CD14-positive monocyte (primary cell): ENCODE data around the gene TMEM87A. TPM values are rescaled to one million over a fixed set of nuclear protein-coding genes. Genes with fewer than 3 reads are reported as not detected.

ENCODE experiments used
- DNase-seq, 3 donors: peaks; one replicate each; pipeline ENCODE4 v3.0.0-alpha.2; 2011 to 2022
- H2AFZ ChIP-seq: 2 replicates; pipeline ENCODE4 v1.6.0; 2012; ENCODE audit warnings: mild to moderate bottlenecking, low read depth, low read length, inconsistent platforms; ENCODE audit not compliant: insufficient read depth, poor library complexity, severe bottlenecking
- H3K27ac ChIP-seq, 2 donors: 1 replicate in 1 of 2; 2 replicates in 1 of 2; pipeline ENCODE4 v1.5.1; 2012 to 2013; ENCODE audit warnings: low read length in 2 of 2, control low read depth in 1 of 2, inconsistent platforms in 1 of 2, low read depth in 1 of 2, mild to moderate bottlenecking in 1 of 2
- H3K27me3 ChIP-seq, 2 donors: one replicate each; pipeline versions ENCODE4 v1.6.0 to v1.6.1; 2011 to 2013; ENCODE audit warnings: low read length in 2 of 2; ENCODE audit not compliant: control insufficient read depth in 2 of 2, insufficient read depth in 2 of 2
- H3K36me3 ChIP-seq, 2 donors: replicated peaks in 1 of 2; 1 replicate in 1 of 2; 2 replicates in 1 of 2; pipeline versions ENCODE4 v1.5.1 to v1.6.1; 2012 to 2013; ENCODE audit warnings: low read length in 2 of 2, control low read depth in 1 of 2, inconsistent platforms in 1 of 2, mild to moderate bottlenecking in 1 of 2; ENCODE audit not compliant: insufficient read depth in 2 of 2, control insufficient read depth in 1 of 2
- H3K4me1 ChIP-seq, 2 donors: 1 replicate in 1 of 2; 2 replicates in 1 of 2; pipeline versions ENCODE4 v1.5.1 to v1.6.1; 2012 to 2013; ENCODE audit warnings: low read length in 2 of 2, control low read depth in 1 of 2, inconsistent platforms in 1 of 2, mild to moderate bottlenecking in 1 of 2, moderate library complexity in 1 of 2; ENCODE audit not compliant: insufficient read depth in 2 of 2, control insufficient read depth in 1 of 2
- H3K4me2 ChIP-seq: replicated peaks from 2 replicates; pipeline ENCODE3; 2012; ENCODE audit warnings: low read length, moderate library complexity, mild to moderate bottlenecking; ENCODE audit not compliant: poor library complexity, severe bottlenecking; ENCODE audit errors: extremely low read depth
- H3K4me3 ChIP-seq, 3 experiments: fragments of 200-600 bp in 1 of 3; sonication (generic) in 1 of 3; replicated peaks in 1 of 3; 1 replicate in 2 of 3; 2 replicates in 1 of 3; pipeline ENCODE4 v1.5.1; 2011 to 2013; ENCODE audit warnings: low read length in 3 of 3, mild to moderate bottlenecking in 3 of 3, control low read depth in 2 of 3, low read depth in 2 of 3, inconsistent platforms in 1 of 3, moderate library complexity in 1 of 3
- H3K79me2 ChIP-seq: 2 replicates; pipeline ENCODE4 v1.6.0; 2012; ENCODE audit warnings: mild to moderate bottlenecking, control low read depth, inconsistent platforms, low read length, moderate library complexity; ENCODE audit not compliant: insufficient read depth
- H3K9ac ChIP-seq: 2 replicates; pipeline ENCODE4 v1.6.0; 2017; ENCODE audit warnings: low read length, mild to moderate bottlenecking; ENCODE audit not compliant: insufficient read depth, poor library complexity, severe bottlenecking
- H3K9me3 ChIP-seq, 2 donors: replicated peaks in 1 of 2; 1 replicate in 1 of 2; 2 replicates in 1 of 2; pipeline versions ENCODE4 v1.5.1 to v1.6.1; 2012 to 2013; ENCODE audit warnings: low read length in 2 of 2, control low read depth in 1 of 2; ENCODE audit not compliant: control insufficient read depth in 1 of 2, insufficient read depth in 1 of 2
- H4K20me1 ChIP-seq: 2 replicates; pipeline ENCODE4 v1.6.0; 2012; ENCODE audit warnings: mild to moderate bottlenecking, low read length, control low read depth, moderate library complexity; ENCODE audit not compliant: insufficient read depth
- H3K27ac Mint-ChIP-seq, 7 donors: one replicate each; pipeline ENCODE4 v1.8.0; 2020; ENCODE audit warnings: mild to moderate bottlenecking in 7 of 7, mixed read lengths in 7 of 7, moderate library complexity in 6 of 7, inconsistent platforms in 2 of 7
- H3K27me3 Mint-ChIP-seq, 3 donors: one replicate each; pipeline ENCODE4 v1.8.0; 2021 to 2022; ENCODE audit warnings: low read depth in 3 of 3, mild to moderate bottlenecking in 3 of 3, mixed read lengths in 3 of 3, moderate library complexity in 3 of 3, inconsistent platforms in 1 of 3
- H3K36me3 Mint-ChIP-seq, 2 donors: one replicate each; pipeline ENCODE4 v1.8.0; 2020; ENCODE audit warnings: mixed read lengths in 2 of 2, inconsistent platforms in 1 of 2, mild to moderate bottlenecking in 1 of 2
- H3K4me1 Mint-ChIP-seq: one replicate; pipeline ENCODE4 v1.8.0; 2020; ENCODE audit warnings: mild to moderate bottlenecking, mixed read lengths
- H3K4me3 Mint-ChIP-seq, 2 donors: one replicate each; pipeline ENCODE4 v1.8.0; 2020; ENCODE audit warnings: mild to moderate bottlenecking in 2 of 2, mixed read lengths in 2 of 2, moderate library complexity in 1 of 2
- H3K9me3 Mint-ChIP-seq, 7 donors: one replicate each; pipeline ENCODE4 v1.8.0; 2020 to 2022; ENCODE audit warnings: mixed read lengths in 7 of 7, mild to moderate bottlenecking in 6 of 7, moderate library complexity in 6 of 7, inconsistent platforms in 2 of 7
- CTCF ChIP-seq: fragments of 200-600 bp; IDR thresholded peaks from one replicate; pipeline ENCODE4 v1.8.0; 2022; ENCODE audit warnings: antibody characterized with exemption, mild to moderate bottlenecking
- WGBS: methylation state at CpG from one replicate; pipeline ENCODE4 v1.1.5; 2013; ENCODE audit warnings: missing lambda C conversion rate; ENCODE audit not compliant: insufficient coverage; 5-methylcytosine and 5-hydroxymethylcytosine counted together
- intact Hi-C, 2 donors: fragments of 100-400 bp; cut with micrococcal nuclease; formaldehyde crosslinking; loops; one replicate each; pipeline versions ENCODE4 v1.15.0 to v1.15.1; 2023
- polyA plus RNA-seq, 3 donors: library from polyadenylated mRNA; depleted of rRNA in 1 of 3; unstranded in 2 of 3; stranded (reverse) in 1 of 3; fragments of 300-500 nt in 2 of 3; fragments of >200 nt in 1 of 3; fragmentation: Illumina TruSeq in 2 of 3; gene quantifications; 1 replicate in 2 of 3; 2 replicates in 1 of 3; pipeline ENCODE4 v1.2.3, GENCODE V29; 2012 to 2021

The TMEM87A gene
- polyA plus RNA-seq, 3 donors = 24.4 to 49.4 (median 39.3) TPM

GRCh38 chr15:42214600-42214999, 58.6 kb downstream of the TMEM87A start:
- H3K36me3 ChIP-seq = peaks cover 74 to 100% of the 10 kb centered on the region in 2 donors
- H3K4me1 Mint-ChIP-seq = peaks cover 7% of the 10 kb centered on the region
- no peak overlapping the region for H3K4me3 Mint-ChIP-seq
- no peaks in the 10 kb centered on the region for H3K4me1 ChIP-seq
- H3K36me3 Mint-ChIP-seq = peaks cover 77 to 87% of the 10 kb centered on the region in 2 donors
- no peak overlapping the region for H3K4me3 ChIP-seq
- H3K9ac ChIP-seq = no peak overlapping the region
- H3K27ac ChIP-seq = no peak overlapping the region
- intact Hi-C loops = no loop called here
- H3K27me3 ChIP-seq = no peaks in the 10 kb centered on the region
- no peak for DNase-seq
- H3K9me3 ChIP-seq = no peaks in the 10 kb centered on the region
- H4K20me1 ChIP-seq = peaks cover 4% of the 10 kb centered on the region
- no peak overlapping the region for H2AFZ ChIP-seq
- no peak overlapping the region for H3K4me2 ChIP-seq
- H3K9me3 Mint-ChIP-seq = no peaks in the 10 kb centered on the region
- no CpG with 5 or more reads among the region's 1 CpG for WGBS
- H3K79me2 ChIP-seq = no peaks in the 10 kb centered on the region
- no peaks in the 10 kb centered on the region for H3K27me3 Mint-ChIP-seq
- TF ChIP-seq CTCF = no peak
- no peak overlapping the region for H3K27ac Mint-ChIP-seq

GRCh38 chr15:42213511-42213910, 59.7 kb downstream of the TMEM87A start:
- H3K9me3 Mint-ChIP-seq = no peaks in the 10 kb centered on the region
- Histone ChIP-seq H3K4me3 (no peak overlapping the region), H2AFZ (no peak overlapping the region), H4K20me1 (peaks cover 4% of the 10 kb centered on the region), H3K27me3 (no peaks in the 10 kb centered on the region), H3K9ac (no peak overlapping the region), H3K79me2 (no peaks in the 10 kb centered on the region), H3K9me3 (no peaks in the 10 kb centered on the region), H3K4me2 (no peak overlapping the region), H3K4me1 (peaks cover 2% of the 10 kb centered on the region in 2 donors), H3K36me3 (peaks cover 65 to 96% of the 10 kb centered on the region in 2 donors), H3K27ac (no peak overlapping the region)
- no peaks in the 10 kb centered on the region for H3K4me1 Mint-ChIP-seq
- H3K36me3 Mint-ChIP-seq = peaks cover 70 to 78% of the 10 kb centered on the region in 2 donors
- intact Hi-C loops = no loop called here
- H3K27ac Mint-ChIP-seq = peak overlapping the region in 1 of 7 donors; percentile 43
- DNase-seq = no peak
- H3K27me3 Mint-ChIP-seq = no peaks in the 10 kb centered on the region
- no peak for TF ChIP-seq CTCF
- no peak overlapping the region for H3K4me3 Mint-ChIP-seq
